CD4-positive, CD25-positive, alpha-beta regulatory T cell (primary cell): Measurements from ENCODE around the gene HLX. TPM values are rescaled to one million over a fixed set of nuclear protein-coding genes. Genes with fewer than 3 reads are reported as not detected.

Experiments
- ATAC-seq, 2 donors: fragments of 150-1000 bp; cut with Tn5 transposase; one replicate each; pipeline ENCODE4 v1.10.0; 2021; ENCODE audit warnings: low read depth in 2 of 2, moderate number of reproducible peaks in 2 of 2, moderate library complexity in 1 of 2
- DNase-seq, 3 donors: peaks; one replicate each; pipeline versions ENCODE4 v3.0.0 to v3.0.0-alpha.2; 2012 to 2022; ENCODE audit warnings: mixed read lengths in 1 of 3
- H3K27ac ChIP-seq: one replicate; pipeline ENCODE4 v1.7.0; 2013; ENCODE audit warnings: mild to moderate bottlenecking, low read length; ENCODE audit not compliant: insufficient read depth, poor library complexity, severe bottlenecking
- H3K27me3 ChIP-seq: one replicate; pipeline ENCODE4 v1.7.0; 2013; ENCODE audit warnings: low read length; ENCODE audit not compliant: control insufficient read depth, insufficient read depth
- H3K36me3 ChIP-seq: one replicate; pipeline ENCODE4 v1.7.0; 2013; ENCODE audit warnings: mild to moderate bottlenecking, low read length, moderate library complexity; ENCODE audit not compliant: control insufficient read depth, insufficient read depth
- H3K4me1 ChIP-seq: 2 replicates; pipeline ENCODE4 v1.7.0; 2013; ENCODE audit warnings: mild to moderate bottlenecking, low read length; ENCODE audit not compliant: insufficient read depth, control insufficient read depth, poor library complexity, severe bottlenecking
- H3K4me3 ChIP-seq: one replicate; pipeline ENCODE4 v1.7.0; 2013; ENCODE audit warnings: low read depth, mild to moderate bottlenecking, low read length, moderate library complexity
- H3K9me3 ChIP-seq, 2 experiments: 1 replicate in 1 of 2; 2 replicates in 1 of 2; pipeline ENCODE4 v1.7.0; 2013; ENCODE audit warnings: low read length in 2 of 2, mild to moderate bottlenecking in 1 of 2, moderate library complexity in 1 of 2; ENCODE audit not compliant: control insufficient read depth in 2 of 2
- H3K27ac Mint-ChIP-seq, 3 donors: one replicate each; pipeline ENCODE4 v1.8.0; 2020 to 2022; ENCODE audit warnings: mild to moderate bottlenecking in 3 of 3, mixed read lengths in 3 of 3, moderate library complexity in 2 of 3
- H3K27me3 Mint-ChIP-seq: one replicate; pipeline ENCODE4 v1.8.0; 2022; ENCODE audit warnings: mild to moderate bottlenecking, mixed read lengths
- H3K36me3 Mint-ChIP-seq: one replicate; pipeline ENCODE4 v1.8.0; 2020; ENCODE audit warnings: mixed read lengths
- H3K4me1 Mint-ChIP-seq, 4 donors: one replicate each; pipeline ENCODE4 v1.8.0; 2020 to 2022; ENCODE audit warnings: mixed read lengths in 4 of 4, mild to moderate bottlenecking in 1 of 4
- H3K4me3 Mint-ChIP-seq, 4 donors: one replicate each; pipeline ENCODE4 v1.8.0; 2020 to 2022; ENCODE audit warnings: mild to moderate bottlenecking in 4 of 4, mixed read lengths in 4 of 4, moderate library complexity in 3 of 4
- H3K9me3 Mint-ChIP-seq, 7 donors: one replicate each; pipeline ENCODE4 v1.8.0; 2020 to 2022; ENCODE audit warnings: mixed read lengths in 7 of 7, mild to moderate bottlenecking in 3 of 7, moderate library complexity in 2 of 7
- polyA plus RNA-seq, 4 donors: library from polyadenylated mRNA; unstranded; fragments of 300-500 nt; fragmentation: Illumina TruSeq; gene quantifications; one replicate each; pipeline ENCODE4 v1.2.3, GENCODE V29; 2021
- total RNA-seq: library from RNA; stranded (reverse); gene quantifications from one replicate; pipeline ENCODE4 v1.2.3, GENCODE V29; 2022

Gene HLX
- total and polyA plus RNA-seq, 5 donors from 2014 or later: 0.20 TPM; not detected in 4

DNA sequence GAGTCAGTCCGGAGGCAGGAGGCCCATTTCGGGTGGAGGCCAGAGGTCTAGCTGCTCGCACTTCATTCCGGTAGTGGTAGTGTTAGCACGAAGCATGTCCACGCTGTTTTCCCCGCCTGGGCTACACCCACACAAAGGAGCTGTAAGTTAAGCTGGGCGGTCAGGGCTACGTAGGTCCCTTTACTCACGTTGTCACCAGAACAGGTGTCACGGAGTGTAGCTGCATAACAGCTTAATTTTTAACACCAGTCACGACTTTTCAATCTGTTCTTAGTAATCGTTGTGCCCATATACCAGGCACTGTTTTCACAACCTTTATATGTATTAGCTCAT lies 15.6 kb downstream of the HLX start:
- H3K4me1 ChIP-seq: no peaks in the 10 kb centered on the region
- H3K4me1 Mint-ChIP-seq: no peaks in the 10 kb centered on the region
- no peaks in the 10 kb centered on the region for H3K9me3 ChIP-seq
- ATAC-seq (no peak), DNase-seq (no peak)
- no peaks in the 10 kb centered on the region for H3K36me3 ChIP-seq
- peaks cover 0 to 10% (median 0%) of the 10 kb centered on the region in 7 donors for H3K9me3 Mint-ChIP-seq
- no peak overlapping the region for H3K27ac ChIP-seq
- no peaks in the 10 kb centered on the region for H3K36me3 Mint-ChIP-seq
- H3K27me3 Mint-ChIP-seq: peaks cover 37% of the 10 kb centered on the region
- no peak overlapping the region for H3K27ac Mint-ChIP-seq
- peaks cover 29% of the 10 kb centered on the region for H3K27me3 ChIP-seq
- H3K4me3 ChIP-seq: no peak overlapping the region
- H3K4me3 Mint-ChIP-seq: no peak overlapping the region

DNA sequence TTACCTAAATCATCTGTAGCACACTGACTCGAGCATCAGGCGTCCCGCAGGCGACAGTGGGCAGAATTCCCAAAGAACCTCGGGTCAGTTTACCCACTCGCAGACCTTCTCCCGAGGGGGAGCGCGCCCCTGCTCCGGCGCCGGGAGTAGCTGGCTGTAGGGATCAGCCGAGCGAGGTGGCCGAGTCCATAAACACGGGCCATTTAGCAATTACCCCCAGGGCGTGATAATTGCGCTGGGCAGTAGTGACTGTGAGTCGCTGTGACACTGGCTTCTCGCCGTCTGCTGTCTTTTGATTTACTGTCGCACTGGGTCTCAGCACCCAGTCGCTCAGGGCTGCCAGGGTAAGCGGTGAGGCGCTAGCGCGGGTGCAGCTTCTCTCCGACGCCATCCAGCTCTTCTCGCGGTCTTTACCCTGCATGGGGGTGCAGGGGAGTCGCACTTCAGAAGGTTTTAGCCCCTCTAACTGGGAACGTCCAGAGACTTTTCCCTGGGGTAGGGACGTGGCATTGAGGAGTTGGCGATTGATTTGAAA lies 16.2 kb downstream of the HLX start:
- Mint-ChIP-seq H3K4me3 (no peak overlapping the region), H3K36me3 (no peaks in the 10 kb centered on the region), H3K9me3 (peaks cover 0 to 10% (median 0%) of the 10 kb centered on the region in 7 donors), H3K27me3 (peaks cover 31% of the 10 kb centered on the region), H3K4me1 (no peaks in the 10 kb centered on the region), H3K27ac (no peak overlapping the region)
- H3K27me3 ChIP-seq: peaks cover 26% of the 10 kb centered on the region
- no peak for DNase-seq
- no peak overlapping the region for H3K27ac ChIP-seq
- H3K4me1 ChIP-seq: no peaks in the 10 kb centered on the region
- no peaks in the 10 kb centered on the region for H3K36me3 ChIP-seq
- no peak for ATAC-seq
- H3K4me3 ChIP-seq: no peak overlapping the region
- no peaks in the 10 kb centered on the region for H3K9me3 ChIP-seq

DNA sequence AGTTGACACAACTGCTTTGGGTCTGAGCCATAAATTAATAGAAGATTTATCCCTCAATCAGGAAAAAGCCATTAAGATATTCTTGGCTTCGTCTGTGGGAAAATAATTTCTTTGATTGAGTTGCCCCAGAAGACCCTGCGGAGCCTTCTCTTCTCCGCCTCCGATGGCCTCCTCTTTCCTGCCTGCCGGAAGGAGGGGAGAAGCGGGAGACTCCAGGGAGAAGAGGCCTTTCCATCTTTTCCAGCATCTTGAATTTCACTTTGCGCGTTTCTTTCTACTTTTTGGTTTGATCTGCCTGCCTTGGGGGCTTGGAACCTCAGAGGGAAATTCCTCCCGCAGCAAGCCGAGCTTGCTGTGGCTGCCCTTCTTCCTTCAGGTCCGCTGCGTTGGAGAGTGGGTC lies 16.8 kb downstream of the HLX start:
- DNase-seq (no peak), ATAC-seq (no peak)
- Histone ChIP-seq H3K4me1 (no peaks in the 10 kb centered on the region), H3K36me3 (no peaks in the 10 kb centered on the region), H3K9me3 (no peaks in the 10 kb centered on the region), H3K27me3 (peaks cover 20% of the 10 kb centered on the region), H3K27ac (no peak overlapping the region), H3K4me3 (no peak overlapping the region)
- H3K4me3 Mint-ChIP-seq: no peak overlapping the region
- H3K27ac Mint-ChIP-seq: no peak overlapping the region
- H3K36me3 Mint-ChIP-seq: no peaks in the 10 kb centered on the region
- peaks cover 25% of the 10 kb centered on the region for H3K27me3 Mint-ChIP-seq
- H3K4me1 Mint-ChIP-seq: no peaks in the 10 kb centered on the region
- H3K9me3 Mint-ChIP-seq: peaks cover 0 to 10% (median 0%) of the 10 kb centered on the region in 7 donors

DNA sequence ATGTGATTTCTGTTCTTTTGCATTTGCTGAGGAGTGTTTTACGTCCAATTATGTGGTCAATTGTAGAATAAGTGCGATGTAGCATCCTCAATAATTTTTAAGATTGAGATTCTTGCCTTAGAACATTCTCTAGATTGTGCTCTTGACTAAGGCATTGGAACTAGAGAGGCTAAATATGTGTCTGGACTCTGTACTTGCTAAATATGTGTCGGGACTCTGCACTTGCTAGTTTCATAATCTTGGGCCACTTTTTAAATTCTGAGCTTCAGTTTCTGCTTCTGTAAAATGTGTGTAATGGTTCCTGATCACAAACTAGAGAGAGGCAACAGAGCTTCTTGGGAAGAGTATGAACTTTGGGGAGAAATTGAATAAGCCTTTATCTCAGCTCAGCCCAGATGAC lies 21.6 kb downstream of the HLX start:
- Histone ChIP-seq H3K36me3 (no peaks in the 10 kb centered on the region), H3K4me3 (no peak overlapping the region), H3K9me3 (no peaks in the 10 kb centered on the region), H3K27me3 (no peaks in the 10 kb centered on the region), H3K4me1 (no peaks in the 10 kb centered on the region), H3K27ac (no peak overlapping the region)
- Mint-ChIP-seq H3K9me3 (peaks cover 0 to 2% (median under 1%) of the 10 kb centered on the region in 7 donors), H3K4me1 (no peaks in the 10 kb centered on the region), H3K27me3 (peaks cover 4% of the 10 kb centered on the region), H3K36me3 (no peaks in the 10 kb centered on the region), H3K4me3 (no peak overlapping the region), H3K27ac (no peak overlapping the region)
- ATAC-seq: no peak
- no peak for DNase-seq

DNA sequence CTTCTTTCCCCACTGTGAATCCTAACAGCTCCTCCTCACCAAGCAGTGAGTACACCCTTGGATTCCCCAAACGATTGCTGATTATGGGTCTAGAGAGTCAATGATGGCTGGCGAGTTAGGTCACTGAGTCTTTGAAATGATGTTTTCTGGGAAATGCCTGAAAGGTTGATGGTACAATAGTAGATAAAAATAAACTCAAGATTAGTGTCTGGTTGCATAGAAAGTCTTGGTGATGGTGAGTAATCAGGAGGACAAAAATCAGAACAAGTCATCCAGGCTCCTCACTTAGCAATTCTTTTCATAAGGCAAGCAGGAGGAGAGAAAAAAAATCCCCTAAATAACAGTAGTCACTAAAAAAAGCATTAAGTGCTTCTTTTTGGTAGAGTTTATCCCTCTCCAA lies 22.6 kb downstream of the HLX start:
- Mint-ChIP-seq H3K27ac (no peak overlapping the region), H3K27me3 (peaks cover 4% of the 10 kb centered on the region)
- no peaks in the 10 kb centered on the region for H3K9me3 ChIP-seq

DNA sequence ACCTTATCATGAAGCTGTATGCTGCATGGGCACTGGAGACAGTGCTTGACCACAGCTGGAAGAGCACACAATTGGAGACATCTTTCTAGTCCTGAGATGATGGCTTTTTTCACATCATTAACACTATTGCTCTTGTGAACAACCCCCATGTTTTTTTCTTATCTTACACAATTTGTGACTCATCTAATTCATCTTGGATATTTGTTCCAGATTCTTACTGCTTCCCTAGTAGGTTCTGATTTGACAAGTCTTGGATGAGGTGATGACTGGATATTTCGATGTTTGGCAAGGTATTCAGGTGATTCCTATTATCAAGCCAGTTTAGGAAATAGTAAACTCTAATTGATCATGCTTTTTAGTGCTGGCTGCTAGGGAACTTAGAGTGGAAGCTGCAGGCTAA lies 23.7 kb downstream of the HLX start:
- H3K27ac Mint-ChIP-seq: no peak overlapping the region

More for the DNA sequence above, 22.6 kb downstream of the HLX start:
- DNase-seq (no peak), ATAC-seq (no peak)
- H3K4me3 ChIP-seq: no peak overlapping the region
- Mint-ChIP-seq H3K4me1 (no peaks in the 10 kb centered on the region), H3K4me3 (no peak overlapping the region), H3K36me3 (no peaks in the 10 kb centered on the region), H3K9me3 (peaks cover 0 to 2% (median 0%) of the 10 kb centered on the region in 7 donors)
- no peaks in the 10 kb centered on the region for H3K36me3 ChIP-seq
- H3K4me1 ChIP-seq: no peaks in the 10 kb centered on the region
- H3K27me3 ChIP-seq: no peaks in the 10 kb centered on the region
- no peak overlapping the region for H3K27ac ChIP-seq

DNA sequence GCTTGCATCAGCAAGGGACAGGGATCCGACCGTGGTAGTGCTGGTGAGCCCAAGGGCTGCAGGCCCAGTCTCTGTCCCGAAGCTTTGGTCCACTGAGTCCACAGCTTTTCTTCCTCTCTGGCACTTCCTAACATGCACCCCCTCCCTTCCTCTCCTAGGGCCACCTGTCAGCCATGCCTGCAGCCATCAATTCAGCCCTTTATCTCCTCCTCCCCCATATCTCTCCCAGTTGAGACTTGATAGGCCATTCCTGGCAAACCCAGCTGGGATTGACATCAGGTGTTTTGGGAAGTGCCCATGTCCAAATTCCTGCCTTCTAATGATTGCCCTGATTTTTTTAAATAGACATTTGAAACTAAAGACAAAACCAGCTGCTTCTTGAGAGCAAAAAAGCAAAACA lies 25.6 kb downstream of the HLX start:
- H3K36me3 ChIP-seq: no peaks in the 10 kb centered on the region
- H3K27me3 ChIP-seq: no peaks in the 10 kb centered on the region
- DNase-seq (no peak), ATAC-seq (no peak)
- Mint-ChIP-seq H3K9me3 (peaks cover 0 to 1% (median 0%) of the 10 kb centered on the region in 7 donors), H3K4me3 (no peak overlapping the region), H3K27me3 (peaks cover 4% of the 10 kb centered on the region), H3K36me3 (no peaks in the 10 kb centered on the region), H3K4me1 (no peaks in the 10 kb centered on the region), H3K27ac (no peak overlapping the region)
- no peak overlapping the region for H3K27ac ChIP-seq
- no peak overlapping the region for H3K4me3 ChIP-seq
- no peaks in the 10 kb centered on the region for H3K4me1 ChIP-seq
- H3K9me3 ChIP-seq: no peaks in the 10 kb centered on the region

More for the DNA sequence above, 23.7 kb downstream of the HLX start:
- Mint-ChIP-seq H3K4me1 (no peaks in the 10 kb centered on the region), H3K27me3 (peaks cover 4% of the 10 kb centered on the region), H3K9me3 (peaks cover 0 to 2% (median 0%) of the 10 kb centered on the region in 7 donors), H3K4me3 (no peak overlapping the region), H3K36me3 (no peaks in the 10 kb centered on the region)
- Histone ChIP-seq H3K36me3 (no peaks in the 10 kb centered on the region), H3K27me3 (no peaks in the 10 kb centered on the region), H3K4me3 (no peak overlapping the region), H3K9me3 (no peaks in the 10 kb centered on the region), H3K4me1 (no peaks in the 10 kb centered on the region), H3K27ac (no peak overlapping the region)
- ATAC-seq: no peak
- DNase-seq: no peak

DNA sequence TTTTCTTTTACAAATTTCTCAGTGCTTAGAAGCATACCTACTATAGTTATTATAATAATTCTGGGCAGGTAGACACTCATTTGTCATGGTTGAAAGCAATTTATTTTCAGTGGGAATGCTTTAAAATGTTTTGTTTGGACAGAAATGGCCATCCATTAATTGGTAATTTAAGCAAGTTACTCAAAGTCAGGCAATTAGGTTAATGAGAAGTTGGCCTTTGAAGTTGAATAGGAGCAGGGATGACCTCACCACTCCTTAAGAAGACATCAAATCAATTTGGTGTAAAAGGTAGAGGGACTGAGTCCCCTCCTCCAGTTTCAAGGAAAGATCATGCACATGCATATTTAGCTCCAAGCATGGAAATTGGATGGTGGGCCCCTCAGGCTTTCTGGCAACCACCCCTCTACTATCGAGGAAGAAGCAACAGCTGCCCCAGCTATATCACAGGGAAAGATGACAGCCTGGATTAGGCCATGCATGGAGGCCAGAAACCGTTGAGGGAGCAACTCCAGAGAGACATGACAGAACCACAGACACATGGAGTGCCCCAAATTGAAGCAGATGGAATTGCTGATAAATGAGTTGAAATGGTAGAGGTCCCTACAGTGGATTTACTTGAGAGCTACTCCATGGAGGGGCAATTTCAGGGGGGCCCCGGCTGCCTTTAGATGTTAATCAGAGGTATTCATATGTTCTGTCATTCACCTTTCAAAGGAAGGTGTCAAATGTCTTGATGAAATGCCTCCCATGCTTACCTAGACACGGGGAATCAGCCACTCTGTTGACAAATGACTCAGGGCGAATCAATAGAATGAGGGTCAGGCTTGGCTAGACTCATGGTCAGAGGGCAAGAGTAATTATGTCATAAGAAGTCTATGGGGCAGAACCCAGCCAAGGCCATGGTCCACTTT lies 26.7 kb downstream of the HLX start:
- Mint-ChIP-seq H3K4me1 (no peaks in the 10 kb centered on the region), H3K4me3 (no peak overlapping the region), H3K36me3 (no peaks in the 10 kb centered on the region), H3K9me3 (peaks cover 0 to 1% (median 0%) of the 10 kb centered on the region in 7 donors), H3K27me3 (peaks cover 4% of the 10 kb centered on the region), H3K27ac (no peak overlapping the region)
- H3K4me3 ChIP-seq: no peak overlapping the region
- H3K36me3 ChIP-seq: no peaks in the 10 kb centered on the region
- H3K4me1 ChIP-seq: no peaks in the 10 kb centered on the region
- H3K27me3 ChIP-seq: no peaks in the 10 kb centered on the region
- no peak overlapping the region for H3K27ac ChIP-seq
- DNase-seq (no peak), ATAC-seq (no peak)
- H3K9me3 ChIP-seq: no peaks in the 10 kb centered on the region
